HG03045 (cell line): ENCODE measurements around the gene KLHL9.

Experiments used
- ATAC-seq: cut with Tn5 transposase; IDR thresholded peaks from one replicate; pipeline ENCODE4 v1.9.1; 2021; ENCODE audit warnings: mild to moderate bottlenecking, moderate library complexity; ENCODE audit not compliant: unreplicated experiment

KLHL9 gene

DNA sequence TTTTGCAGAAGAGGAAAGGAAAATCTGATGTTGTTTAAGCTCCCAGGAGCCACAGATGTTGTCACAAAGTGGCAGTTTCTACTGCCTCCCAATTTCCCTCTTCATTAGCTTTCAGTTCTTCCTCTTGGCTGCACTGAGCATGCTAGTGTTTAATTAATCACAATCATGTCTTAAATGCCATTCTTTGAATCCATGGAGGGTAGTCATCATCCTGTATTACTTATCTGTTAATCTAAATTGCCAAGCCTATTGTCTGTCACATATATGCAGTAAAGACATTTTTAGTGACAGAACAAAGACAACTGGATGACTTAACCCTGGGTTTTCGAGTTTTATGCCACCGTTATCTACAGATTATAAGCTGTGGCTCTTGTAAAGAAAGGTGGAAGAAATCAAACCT, 14.7 kb downstream of the KLHL9 start:
- no peak for ATAC-seq

DNA sequence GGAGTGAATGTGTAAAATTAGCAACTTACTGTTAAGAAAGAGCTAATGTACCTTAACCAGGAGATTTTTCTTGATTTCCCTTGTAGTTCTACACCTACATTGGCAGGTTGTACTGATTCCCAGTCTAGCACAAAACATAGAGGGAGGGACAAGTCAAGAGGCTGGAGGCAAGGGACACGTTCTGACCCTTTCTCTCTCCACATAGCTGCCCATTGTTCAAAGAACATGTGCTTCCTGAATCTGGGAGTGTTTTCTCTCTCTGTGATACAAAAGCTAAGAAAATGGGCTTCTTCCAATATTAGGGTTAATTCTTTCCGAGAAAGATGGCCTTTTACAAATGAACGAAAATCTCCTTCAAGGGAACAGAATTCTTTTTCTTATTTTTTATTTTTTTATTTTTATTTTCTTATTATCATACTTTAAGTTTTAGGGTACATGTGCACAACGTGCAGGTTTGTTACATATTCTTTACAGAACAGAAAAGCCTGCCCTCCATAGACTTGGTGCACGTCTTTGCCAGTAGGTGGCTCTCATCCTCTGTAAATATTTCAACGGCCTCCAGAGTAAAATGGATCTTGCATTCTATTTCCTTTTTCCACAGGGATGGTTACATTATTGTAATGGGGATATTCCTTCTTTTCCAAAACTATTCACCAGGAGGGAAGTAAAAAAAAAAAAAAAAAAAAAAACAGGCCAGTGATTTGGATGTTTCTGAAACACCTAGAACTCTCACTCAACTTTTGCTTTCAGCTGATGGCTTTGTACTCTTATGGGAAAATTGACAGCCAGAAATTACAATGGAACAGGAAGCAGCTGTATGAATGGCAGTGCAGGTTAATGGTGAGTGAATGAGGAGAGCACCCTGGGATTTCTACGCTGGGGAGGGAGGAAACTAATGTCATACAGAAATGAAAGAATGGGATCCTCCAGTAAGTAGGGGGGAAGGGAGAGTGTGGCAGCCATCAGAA, 17.0 kb downstream of the KLHL9 start:
- ATAC-seq: peak; percentile 66

DNA sequence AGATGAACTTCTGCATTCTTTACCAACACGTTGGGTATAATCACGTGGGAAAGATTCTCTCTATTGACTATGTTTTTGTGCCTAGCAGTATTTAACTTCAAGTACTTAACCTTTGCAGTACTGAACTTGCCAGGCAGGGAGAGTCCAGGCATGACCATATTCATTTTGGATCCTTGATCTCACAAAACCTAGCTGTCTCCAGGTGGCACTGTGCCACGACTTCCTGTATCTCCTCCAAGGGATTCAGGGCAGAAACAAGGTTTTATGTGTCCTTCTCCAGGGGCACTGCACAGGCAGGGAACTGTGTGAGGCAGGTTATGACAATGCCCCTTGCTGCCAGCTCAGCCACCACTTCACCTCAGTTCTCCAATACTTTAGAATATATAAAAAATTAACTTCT, 18.3 kb downstream of the KLHL9 start:
- no peak for ATAC-seq

DNA sequence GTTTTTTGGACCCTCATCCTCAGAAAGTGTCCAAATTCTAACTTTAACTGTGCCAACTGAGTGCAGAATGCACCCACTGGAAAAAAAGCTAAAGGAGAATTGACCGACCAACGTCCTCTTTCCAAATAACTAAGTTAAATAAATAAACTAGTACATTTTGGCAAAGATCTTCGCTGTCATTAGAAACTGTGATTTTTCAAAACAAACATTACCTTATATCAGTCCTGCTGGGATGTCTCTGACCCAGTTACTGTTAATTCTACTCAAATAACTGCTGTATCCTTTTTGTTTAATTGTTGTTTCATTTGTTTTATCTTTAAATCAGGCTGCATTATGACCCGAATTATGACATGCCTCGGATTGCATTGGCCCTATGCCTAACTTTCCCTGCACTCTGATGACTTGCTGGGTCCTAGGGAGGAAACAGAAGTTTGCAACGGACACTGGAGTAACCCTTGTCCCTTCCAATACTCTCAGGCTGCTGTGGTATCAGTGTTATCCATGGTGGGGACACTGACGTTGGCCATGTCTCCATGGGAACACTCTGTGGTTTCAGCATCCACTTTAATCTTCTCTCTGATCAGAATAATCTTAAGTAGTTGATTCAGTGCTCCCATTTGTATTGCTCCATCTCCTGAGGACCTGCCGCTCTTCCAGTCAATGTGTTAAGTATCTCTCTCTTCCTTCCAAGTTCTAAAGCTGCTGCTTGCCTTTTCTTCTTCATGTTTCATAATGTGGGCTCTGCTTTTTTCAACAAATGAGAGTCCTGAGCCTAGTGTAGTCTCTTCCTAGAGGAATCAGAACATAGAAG, 19.0 kb downstream of the KLHL9 start:
- ATAC-seq: no peak

DNA sequence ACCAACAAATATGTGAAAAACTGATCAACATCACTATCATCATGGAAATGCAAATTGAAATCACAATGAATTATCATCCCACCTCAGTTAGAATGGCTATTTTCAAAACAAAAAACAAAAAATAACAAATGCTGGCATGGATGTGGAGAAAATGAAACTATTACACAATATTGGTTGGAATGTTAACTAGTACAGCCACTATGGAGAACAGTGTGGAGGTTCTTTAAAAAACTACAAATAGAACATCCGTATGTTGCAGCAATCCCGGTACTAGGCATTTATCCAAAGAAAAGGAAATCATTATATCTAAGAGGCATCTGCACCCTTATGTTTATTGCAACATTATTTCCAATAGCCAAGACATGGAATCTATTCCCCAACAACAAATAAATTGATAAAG, 21.1 kb downstream of the KLHL9 start:
- ATAC-seq: no peak

DNA sequence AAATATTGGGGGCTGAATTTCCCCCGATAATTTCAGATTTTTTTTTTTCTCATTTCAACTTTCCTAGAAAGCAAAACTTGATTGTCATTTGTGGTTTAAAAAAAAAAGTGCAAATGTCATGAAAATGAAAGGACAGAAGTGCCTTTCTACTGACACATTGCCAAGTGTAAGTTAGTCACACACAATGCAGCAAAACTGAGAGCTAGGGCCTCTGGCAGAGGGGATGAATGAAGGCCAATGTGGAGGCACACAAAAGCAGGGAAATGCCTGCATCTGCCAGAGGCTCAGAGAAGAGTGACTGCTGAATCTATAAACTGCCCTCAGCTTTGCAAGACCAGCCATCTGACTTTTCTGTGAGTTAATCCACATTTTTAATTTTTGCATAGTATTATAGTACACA, 23.3 kb downstream of the KLHL9 start:
- no peak for ATAC-seq

DNA sequence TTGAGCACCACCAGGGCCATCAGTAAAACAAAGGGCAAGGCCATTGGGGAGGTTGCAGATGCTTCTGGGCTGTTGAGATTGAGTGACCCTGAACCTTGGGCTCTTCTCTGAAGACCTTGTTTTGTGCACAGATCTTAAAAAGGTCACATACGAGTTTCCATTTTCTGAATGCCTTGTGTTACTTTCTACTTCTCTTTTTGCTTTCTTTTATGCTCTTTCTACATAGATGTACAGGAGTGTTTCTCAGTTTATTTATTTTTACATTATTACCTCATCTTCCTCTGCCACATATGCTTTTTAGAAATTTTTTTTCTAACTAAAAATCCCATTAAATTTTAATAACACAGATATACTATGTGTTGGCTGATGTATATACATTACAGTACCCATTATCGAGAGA, 30.0 kb downstream of the KLHL9 start, which contains the start of gene IFNA5:
Gene IFNA5, minus strand, starts transcription at position 101 of the 400 bp plus-strand sequence. Its CDS starts 57 bp downstream, at position 44.
- ATAC-seq: no peak

DNA sequence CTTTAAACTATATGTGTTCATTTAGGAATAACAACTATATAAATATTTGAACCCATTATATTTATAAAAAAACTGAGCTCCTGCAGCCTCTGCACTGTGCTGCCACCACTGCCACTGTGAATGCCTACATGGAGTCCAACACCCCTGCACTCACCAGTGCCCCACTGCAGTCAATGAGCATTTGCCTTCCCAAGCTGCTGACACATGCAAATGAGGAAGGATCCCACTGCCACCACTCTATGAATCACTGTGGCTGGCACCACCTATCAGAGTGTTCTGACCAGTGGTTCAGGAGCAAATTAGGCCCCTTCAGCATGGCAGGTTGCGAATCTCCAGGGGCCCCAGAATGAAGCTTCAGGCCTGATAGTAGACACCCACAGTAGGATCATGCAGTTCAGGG, 39.2 kb downstream of the KLHL9 start:
- no peak for ATAC-seq

DNA sequence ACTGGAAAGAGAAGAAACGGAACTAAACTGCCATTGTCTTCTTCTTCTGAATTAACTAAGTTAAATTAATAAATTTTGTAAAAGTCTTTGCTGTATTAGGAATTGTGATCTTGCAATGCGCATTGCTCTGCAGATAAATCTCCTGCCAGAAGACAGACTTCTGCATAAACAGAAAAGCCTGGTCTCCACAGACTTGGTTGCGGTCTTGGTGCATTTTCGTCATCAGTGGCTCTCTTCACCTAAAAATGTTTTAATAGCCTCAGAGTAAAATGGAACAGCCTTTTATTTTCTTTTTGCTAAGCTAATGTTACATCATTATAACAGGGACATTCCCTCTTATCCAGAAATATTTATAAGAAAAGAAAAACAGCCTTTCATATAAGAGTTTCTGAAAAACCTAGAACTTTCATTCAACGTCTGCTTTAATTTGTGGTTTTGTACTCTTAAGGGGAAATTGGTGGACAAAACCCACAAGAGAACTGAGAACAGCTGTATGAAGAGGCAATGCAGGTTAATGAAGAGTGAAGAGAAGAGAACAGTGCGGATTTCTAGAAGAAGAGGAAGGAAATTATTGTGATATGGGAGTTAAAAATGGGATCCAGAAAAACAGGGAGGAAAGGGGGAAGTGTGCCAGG, 40.2 kb downstream of the KLHL9 start:
- no peak for ATAC-seq

DNA sequence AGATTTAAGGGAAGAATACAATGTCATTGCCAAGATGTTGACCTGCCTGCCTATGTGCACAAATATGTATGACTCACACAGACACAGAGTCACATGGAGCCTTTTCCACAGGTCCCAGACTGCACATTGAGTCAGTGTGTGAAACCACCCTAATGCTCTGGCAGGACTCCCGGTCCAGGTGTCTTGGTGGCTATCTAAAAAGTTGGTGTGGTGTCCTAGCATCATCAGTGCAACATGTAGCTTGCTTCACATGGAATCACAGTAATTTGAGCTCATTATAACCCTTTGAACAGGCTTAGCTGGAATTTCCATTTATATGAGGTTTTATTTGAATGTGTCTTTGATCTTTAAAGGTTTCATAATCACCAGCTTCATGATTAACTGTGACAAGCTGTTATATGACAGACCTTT, 40.8 kb downstream of the KLHL9 start:
- no peak for ATAC-seq

DNA sequence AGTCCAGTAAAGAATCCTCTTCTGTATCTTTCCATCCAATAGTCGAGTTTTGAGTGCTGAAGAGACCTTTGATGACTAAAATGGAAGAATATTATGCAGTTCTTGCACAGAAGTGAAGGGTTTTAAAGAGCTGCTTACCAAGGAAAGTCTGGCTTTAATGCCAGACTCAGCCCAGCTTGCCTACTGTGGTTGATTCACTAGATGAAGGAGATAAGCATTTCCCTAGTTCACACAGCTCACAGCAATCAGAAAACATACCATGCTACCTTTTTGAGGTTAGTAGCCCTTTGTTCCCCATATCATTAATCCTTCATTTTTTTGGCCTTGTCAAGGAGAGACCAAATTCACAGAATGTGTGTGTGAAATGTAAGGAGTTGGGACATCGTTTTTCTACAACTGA, 45.4 kb downstream of the KLHL9 start:
- ATAC-seq: no peak

DNA sequence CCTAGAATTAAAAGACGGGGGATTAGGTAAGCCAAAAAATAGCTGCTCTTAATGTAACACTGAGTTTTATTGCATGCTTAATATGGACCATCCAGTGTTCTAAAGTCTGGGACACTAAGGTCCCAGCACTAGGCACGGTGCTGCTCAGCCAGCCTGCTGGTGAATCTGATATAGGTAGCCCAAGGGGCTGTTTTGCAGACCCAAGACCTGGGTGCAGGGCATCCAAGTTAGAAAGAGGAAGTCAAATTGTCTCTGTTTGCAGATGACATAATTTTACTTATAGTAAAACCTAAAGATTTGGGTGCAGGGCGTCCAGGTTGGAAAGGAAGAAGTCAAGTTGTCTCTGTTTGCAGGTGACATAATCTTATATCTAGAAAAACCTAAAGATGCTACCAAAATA, 47.9 kb downstream of the KLHL9 start:
- ATAC-seq: no peak

DNA sequence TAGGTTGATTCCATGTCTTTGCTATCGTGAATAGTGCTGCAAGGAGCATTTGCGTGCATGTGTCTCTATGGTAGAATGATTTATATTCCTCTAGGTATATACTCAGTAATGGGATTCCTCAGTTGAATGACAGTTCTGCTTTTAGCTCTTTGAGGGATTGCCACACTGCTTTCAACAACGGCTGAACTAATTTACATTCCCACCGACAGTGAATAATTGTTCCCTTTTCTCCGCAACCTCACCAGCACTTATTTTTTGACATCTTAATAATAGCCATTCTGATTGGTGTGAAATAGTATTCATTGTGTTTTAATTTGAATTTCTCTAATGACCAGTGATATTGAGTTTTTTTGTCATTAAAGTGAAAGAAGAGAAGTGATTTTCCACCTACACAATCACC, 48.5 kb downstream of the KLHL9 start:
- ATAC-seq: no peak

DNA sequence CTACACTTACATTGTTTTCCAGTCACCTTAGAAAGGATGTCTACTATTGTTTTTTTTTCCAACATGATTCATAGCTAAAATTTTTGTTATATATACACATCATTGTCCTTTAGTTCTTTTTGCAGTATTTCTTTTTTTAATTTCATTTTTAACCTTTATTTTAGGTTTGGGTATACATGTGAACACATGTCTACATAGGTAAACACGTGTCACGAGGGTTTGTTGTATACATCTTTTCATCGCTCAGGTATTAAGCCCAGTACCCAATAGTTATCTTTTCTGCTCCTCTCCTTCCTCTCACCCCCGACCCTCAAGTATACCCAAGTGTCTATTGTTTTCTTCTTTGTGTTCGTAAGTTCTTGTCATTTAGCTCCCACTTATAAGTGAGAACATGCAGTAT, 49.1 kb downstream of the KLHL9 start:
- no peak for ATAC-seq

DNA sequence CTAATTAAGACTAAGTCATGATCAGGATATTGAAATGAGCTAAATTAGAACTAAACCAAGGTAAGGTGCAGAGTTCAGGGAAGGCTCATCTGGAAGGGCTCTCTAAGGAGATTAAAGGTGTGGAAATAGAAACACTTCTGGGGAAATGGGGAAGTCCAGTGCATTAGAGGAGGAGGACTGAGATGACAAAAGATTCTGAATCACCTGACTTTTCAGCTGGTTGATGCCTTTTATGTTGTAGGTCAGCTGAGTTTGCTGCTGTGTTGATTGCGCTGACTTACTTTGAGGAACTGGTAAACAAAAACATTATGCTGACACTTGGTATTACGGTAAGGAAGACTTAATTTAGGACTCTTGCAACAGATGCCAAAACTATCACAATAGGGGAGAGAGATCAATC, 53.9 kb downstream of the KLHL9 start:
- no peak for ATAC-seq
